NCI-H2081 (cell line): ENCODE measurements around the gene PNMA1.
A peak's percentile ranks its signal among the peaks of the same experiment; 100 is the strongest.

Experiments
- DNase-seq, 2 experiments: peaks; one replicate each; lab custom pipeline; 2025; lab: John Stamatoyannopoulos, UW

The PNMA1 gene

DNA sequence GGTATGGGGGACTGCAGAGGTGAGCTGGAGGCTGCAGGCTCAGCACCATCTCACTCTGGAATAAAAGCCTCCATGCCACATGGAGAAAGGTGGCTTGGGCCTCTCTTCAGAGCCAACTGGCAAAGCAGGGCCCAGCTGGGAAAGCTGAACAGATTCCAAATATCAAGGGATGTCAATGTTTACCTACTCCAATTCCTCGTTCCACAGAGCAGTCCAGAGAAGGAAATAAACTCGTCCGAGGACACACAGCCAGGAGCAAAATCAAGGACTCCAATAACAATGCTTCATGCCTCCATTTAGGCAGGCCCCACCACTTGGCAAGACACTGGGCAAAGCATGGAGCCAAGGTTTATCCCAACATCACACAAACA is 36.3 kb upstream of the PNMA1 start:
- DNase-seq, result peak in 1 of 2 experiments; percentile 17

DNA sequence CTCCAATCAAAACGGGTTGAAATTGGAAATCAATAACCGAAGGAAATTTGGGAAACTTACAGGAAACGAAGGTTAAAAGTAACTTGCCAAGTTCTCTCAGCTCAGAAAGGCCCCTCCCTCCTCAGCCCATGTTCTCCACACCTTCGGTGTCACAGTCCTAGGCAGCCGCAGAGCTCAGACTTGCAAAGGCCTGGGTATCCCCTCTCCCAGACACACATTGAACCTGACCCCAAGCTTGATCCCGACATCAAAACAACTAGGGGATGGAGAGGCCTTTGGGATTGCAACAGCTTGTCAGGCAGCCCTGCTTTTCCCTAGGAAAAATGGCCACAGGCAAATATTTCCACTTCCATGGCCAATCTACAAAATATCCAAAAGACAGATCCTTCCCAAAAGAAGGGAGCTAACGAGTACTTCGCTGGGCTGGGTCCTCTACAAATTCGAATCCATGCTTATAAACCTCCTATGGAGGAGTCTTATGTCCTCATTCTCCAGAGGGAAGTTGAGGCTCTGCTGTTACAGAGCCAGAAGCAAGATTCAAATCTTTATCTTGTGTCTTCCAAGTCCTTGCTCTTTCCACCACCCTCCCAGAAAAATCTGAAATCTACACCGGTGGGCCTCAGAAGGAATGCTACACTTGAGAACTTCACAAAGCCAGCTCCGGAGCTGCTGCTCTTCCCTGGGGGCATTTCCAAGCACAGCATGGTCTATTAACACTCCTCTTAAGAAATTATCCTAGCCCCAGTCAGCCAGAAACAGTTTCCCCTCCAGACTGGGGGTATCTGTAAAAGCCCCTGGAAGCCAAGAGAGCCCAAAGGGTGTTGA is 35.7 kb upstream of the PNMA1 start:
- DNase-seq, result no peak

DNA sequence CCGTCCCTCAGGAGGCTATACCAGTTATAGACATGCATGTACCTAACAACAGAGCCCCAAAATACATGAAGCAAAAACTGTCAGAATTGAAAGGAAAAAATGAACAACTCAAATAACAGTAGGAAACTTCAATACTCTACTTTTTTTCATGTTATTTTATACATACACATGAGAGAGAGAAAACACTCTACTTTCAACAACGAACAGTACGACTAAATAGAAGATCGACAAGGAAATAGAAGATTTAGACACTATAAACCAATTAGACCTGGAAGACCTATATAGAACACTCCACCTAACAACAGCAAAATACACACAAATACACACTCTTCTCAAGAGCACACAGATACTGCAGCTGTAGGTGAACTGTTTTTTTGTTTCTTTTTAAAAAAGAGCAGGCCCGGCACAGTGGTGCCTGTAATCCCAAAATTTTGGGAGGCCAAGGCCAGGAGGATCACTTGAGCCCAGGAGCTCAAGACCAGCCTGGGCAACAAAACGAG is 34.7 kb upstream of the PNMA1 start:
- no peak for DNase-seq

DNA sequence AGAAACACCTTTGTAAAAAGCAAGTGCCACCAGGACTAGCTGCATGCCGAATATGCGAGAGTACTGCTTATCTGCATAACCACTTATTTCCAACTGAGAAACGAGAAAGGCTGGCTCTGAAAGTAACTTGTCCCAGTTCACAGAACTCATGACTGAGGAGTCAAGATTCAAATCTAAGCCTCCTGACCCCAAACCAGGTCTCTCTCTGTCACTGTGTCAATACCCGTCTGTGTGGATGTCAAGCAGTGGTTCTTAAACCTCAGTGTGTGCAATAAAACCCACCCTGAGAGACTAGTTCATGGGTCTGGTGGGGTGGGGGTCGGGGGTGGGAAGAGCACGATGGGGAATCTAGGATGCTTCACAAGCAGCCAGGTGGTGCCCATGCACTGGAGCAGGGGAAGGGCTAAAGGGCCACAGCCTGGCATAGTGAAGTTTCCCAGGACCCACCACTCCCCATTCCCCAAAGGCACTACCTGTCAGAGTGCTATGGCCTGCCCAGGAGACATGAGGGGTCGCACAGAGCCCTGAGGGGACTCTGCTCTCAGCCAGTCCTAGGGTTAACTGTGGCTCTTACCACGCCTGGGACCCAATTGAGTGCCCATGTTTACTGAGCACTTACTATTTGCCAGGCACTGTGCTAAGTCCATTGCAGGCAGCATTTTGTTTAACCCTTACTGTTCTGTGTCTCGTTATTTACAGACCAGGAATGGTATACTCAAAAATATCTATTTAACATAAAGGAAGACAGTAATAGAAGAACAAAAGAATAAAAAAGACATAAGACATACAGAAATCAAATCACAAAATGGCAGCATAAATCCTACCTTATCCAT is 33.4 kb upstream of the PNMA1 start:
- no peak for DNase-seq

DNA sequence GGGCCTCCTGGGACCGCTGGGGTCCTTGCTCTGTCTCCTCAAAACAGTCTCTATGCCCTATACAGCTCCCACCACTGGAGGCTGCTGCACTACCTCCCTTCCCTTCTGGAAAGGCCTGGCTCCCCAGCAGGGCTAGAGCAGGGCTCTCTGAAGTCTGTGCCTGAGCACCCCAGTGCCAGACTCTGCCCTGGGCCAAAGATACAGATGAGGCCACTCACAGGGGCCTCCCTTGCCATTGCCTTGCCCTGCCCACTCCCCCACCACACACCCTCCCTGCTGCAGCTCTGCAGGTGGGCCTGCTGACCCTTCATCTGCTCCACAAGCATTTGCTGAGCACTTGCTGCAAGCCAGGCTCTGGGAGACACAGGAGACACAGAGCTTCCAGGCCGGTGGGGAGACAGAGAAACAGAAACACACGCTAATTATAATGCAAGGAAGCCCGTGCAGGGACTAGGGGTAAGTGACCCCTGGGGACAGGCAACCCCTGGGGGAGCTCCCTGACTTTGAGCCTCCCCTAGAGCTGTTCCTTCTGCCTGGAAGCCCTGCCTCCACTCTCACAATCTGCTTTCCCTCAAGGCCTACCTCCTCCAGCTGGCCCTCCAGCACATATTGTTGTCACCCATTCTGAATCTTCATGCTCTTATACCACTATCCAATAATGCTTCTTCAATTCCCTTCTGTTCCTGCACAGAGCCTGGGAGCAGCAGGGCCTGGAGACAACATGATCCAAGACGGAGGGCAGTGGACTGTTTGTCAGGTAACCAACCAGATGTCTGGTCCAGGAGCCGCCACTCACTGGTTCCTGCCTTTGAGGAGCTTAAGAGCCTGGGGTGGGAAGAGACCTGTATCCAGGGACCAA is 32.6 kb upstream of the PNMA1 start:
- DNase-seq, result no peak

DNA sequence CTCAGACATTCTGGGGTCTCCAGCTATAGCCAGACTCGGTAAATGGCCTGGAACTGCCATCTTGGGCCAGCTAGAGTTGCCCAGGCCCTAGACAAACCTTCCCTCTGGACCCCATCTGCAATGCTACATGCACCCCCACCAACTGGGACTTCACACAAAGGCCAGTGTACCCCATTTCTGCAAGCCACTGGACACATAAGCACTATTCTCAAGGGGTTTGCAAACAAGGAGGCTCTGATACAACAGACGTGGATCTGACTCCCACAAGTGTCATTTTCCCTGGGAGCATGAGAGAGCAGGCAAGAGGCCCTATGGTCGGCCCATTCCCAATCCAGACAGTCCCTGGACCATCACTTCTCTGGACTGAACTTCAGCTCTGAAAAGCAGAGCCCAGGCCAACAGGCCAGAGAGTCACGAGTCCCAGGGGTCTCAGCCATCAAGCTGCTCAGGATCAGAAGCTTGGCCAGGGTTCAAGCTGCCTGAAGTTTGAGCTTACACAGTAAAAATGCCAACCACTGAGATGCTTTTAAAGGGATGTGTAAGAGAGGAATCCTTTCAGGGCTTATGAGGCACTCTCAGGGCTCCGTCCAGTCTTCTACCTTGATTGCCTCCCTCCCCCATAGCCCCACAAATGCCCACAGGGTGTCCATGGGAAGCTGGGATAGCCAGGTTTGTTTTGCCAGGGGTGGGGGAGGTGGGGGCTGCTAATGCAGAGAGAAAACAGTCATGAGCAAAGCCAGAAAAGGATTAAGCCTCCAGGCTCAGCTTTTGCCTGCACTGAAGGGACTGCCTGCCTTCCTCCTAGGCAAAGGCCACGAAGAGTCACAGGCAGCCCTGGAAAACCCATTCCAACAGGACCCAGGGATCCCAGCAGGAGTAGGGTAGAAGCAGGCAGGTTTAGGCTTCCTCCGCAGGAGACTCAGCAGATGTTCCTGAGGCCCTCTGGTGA is 31.7 kb upstream of the PNMA1 start:
- no peak for DNase-seq

DNA sequence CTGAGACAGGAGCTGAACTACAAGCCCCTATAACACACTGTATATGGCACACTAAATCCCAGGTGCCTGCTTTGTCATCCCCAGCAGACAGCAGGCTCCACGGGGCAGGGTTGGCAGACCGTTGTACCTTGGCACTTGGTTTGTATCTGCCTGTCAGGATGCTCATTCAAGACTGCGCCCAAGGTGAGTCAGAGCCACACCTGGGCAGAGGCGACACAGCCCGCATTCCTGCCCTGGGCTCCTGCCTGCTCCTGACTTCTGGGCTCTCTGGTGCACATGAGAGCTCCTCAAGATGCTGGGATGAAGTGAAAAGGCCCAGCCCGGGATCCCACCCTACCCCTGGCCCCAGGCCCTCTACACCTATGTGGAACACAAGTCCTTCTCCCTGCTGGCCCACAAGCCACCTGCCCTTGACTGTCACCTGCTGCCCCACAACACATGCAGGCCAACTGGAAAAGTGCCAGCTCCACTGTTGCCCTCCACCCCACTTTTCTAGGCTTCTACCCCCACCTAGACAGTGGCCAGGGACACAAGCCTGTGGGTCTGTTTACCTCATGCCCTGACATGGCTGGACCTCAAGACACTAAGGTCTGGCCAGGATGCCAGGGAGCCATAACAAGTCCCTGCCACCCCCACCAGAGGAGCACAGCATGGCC is 30.8 kb upstream of the PNMA1 start:
- no peak for DNase-seq

DNA sequence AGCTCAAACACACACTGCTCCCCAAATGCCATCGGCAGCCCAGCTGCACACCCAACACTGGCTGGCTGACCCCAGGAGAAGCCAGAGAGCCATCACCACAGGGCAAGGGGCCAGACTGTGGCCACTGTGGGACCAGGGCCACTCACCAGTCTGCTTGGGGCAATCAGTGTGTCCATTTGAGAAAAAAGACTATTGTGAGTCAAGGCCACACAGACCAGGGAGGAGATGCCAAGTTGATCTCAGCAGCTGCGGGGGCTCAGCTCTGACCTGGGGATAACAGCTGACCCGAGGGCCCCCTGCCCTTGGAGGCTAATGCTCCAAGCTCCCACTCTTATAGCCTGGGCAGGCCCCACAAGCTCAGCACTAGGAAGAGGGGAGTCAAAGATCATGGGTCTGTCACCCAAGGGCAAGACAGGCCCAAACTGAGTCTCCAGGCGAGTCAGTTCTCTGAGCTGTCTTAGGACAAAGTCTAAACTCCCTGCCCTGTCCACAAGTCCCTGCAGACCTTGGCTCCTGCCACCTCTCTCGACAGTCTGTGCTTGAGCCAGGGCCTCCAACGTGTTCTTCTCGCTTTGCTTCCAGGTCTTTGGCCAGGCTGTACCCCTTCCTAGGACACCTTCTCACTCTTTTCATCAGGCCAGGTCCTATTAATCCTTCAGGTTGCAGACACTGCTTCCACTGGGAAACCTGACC is 30.1 kb upstream of the PNMA1 start:
- DNase-seq, result no peak

DNA sequence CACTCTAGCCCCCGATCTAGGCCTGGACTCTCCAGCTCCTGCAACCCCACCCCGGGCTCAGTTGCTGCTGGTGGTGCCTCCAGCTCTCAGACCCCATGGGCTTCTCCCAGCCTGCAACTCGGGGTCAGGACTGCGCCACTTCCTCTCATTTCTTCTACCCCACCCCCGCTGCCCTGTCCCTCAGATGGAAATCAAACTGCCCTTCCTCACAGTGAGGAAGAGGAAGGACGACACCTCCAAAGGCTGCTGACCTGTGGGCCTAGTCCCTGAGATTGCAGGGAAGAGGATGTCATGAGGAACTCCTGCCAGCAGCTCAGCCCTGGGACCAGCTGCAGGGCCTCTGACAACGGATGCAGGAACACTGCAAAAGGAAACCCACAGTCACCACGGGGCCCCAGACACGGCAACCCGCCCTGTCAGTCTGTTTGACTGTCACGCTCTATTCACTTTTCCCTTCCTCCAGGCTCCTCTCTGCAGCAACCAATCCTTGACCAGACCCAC is 29.3 kb upstream of the PNMA1 start:
- no peak for DNase-seq

DNA sequence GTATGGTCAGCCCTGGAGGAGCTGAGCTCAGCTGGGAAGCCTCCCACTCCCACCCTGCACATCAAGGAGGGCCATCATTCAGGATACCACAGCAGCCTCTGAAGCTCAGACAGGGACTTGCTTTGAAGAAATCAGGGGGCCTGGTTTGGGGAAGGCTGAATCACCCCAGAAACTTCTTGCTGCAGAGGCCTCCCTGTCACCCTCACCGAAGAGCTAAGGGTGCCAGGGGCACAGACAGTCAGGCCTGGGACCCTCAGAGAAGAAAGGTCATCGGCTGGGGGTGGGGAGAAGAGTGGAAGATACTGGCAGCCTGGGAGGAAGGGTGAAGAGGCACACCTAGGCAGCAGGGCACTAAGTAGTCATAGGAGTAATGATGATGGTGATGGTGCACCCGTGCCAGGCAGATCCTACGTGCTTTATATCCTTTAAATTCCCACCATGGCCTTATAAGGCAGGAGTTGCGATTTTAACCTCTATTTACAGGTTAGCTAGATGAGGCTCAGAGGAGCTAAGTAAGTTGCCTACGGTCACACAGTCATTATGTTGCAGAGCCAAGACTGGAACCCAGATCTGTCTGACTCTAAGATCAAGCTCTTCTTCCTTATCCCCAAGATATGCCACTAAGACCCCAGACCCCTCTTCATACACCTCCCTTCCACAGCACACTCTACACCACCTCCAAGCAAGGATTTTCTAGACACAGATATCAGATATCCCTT is 28.5 kb upstream of the PNMA1 start:
- no peak for DNase-seq

DNA sequence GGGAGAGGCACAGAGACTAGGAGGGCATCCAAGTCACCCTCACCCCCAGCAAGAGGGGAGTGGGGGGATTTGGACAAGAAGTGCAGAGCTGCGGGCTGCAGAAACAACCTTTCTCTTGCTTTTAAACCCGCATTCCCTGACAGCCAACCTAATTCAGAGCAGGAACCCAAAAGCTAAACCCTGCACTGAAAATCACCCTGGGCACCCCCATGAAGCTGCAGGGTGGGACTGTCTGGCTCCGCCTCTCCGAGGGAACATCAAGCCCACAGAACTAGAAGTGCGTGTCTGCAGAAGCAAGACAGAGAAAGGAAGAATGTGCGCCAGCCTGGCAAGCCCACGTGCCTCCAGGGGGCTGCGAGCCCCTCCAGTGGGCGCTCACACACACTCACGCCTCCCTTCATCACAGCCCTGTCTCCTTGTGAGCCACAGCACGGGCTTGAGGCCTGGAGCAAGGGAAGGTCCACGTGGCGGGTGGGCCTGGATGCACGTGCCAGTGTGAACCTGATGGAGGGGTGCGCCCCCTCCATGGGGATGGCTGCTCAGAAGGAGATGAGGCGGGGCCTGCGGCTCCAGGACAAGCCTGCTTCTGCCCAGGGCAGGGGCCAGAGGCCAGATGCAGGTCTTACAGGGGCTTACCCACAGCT is 27.8 kb upstream of the PNMA1 start:
- DNase-seq, result no peak

DNA sequence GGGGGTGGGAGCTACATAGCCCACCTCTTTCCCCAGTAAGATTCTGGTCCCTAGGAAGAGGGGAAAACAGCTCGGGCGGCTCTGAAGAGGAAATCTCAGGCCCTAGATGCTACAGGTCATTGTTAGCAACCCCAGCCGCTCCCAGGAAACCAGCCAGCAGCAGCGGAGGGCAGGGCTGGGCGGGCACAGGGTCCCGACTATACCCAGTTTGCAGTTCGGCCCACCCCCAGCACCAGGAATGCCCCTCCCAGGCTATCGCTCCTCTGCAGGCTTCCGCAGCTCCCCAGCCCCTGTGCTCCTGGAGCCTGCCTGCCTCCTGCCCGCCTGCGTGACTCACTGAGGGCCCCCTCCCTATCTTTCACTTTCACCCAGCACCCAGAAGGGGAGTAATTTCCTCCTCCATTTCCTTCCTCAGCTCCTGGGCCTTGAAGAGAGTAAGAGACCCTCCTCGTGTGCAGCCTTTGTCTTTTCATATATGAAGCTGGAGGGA is 27.2 kb upstream of the PNMA1 start:
- no peak for DNase-seq

DNA sequence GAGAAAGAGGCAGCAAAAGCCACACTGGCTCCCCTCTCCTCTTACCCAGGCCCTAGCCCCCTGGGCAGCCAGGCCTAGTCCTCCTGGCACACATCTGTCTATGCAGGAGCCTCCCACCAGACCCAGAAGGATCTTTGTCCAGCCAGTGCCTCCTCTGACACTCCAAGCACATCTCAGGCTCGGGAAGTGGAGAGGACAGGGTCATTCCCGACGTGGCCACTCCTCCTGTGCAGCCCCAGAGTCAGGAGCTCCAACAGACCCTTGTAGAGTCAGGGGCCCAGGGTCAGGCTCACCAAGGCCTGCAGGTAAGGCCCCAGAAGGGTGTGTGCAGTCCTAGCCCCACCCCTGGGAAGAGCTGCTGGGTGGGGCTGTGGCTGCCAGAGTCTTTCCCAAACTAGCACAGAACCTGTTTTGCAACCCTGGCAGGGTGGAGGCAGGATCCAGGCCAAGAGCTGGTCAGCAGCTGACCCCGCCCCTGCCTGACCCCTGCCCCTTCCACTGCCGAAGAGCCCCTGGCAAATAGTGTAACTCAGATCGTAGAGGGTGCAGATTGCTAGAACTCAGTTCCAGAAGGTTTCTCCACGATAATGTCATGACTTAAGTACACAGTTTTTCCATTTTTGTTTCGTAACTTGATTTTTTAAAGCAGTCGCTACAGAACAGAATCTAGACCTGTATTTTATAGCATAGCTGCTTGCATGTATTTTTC is 26.6 kb upstream of the PNMA1 start:
- no peak for DNase-seq

DNA sequence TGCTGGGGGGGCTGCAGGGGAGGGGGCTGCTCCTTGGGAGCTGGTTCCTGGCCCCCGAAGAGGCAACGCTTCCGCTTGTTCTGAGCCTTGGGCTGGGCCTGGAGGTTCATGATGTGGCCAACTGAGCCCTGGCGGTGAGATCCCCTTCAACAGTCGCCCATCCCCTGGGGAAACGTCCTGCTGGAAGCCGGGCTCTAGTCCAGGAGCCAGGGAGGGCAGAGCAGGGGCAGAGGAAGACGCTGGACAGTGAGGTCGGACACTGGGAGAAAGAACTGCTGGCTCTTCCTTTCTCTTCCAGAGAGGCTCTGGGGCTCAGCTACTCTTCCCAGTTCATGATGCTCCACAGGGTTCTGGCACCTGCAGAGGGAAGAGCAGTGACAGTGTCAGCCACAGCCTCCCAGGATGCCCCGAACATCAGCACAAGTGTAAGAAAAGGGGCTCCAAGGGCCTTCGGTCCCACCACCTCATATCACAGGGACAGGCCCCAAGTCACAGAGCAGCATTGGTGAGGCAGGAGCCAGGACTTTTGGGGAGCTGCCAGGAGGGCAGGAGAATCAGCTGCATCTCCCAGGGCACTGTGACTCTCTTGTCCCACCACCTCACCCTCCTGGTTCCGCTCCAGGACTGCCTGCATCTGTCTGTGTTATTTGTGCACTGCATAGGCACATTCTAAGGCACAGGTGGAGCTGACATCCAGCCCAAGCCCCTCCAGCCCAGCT is 25.9 kb upstream of the PNMA1 start:
- no peak for DNase-seq

DNA sequence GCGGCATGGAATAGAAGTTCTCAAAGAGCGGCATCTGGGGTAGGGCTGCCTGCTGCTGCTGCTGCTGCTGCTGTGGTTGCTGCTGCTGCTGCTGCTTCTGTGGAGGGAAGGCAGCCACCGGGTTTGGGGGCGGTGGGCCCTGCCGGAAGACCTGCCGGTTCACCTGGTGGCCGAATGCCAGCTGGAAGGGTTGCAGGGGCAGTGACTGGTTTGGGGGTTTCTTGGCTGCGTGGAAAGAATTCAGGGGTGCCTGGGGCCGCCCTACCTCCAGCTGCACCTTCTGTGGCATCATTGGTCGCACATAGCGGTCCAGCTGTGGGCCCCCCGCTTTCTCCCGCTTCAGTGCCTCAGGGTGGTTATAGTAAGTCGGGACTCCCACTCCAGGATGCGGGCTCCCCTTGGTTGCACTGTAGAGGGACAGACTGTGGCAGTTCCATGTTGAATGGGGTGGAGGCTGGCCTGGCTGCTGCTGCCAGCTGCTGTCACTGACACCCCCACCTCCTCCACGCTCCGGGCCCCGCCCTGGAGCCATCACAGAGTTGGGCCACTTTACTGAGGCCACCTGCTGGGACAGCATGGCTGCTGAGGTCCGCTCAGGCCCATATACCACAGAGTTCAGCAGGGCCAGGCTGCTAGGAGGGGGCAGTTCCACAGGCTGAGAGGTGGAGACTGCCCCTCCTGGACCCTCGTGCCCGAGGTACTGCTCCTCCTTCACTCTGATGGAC is 25.2 kb upstream of the PNMA1 start:
- no peak for DNase-seq

DNA sequence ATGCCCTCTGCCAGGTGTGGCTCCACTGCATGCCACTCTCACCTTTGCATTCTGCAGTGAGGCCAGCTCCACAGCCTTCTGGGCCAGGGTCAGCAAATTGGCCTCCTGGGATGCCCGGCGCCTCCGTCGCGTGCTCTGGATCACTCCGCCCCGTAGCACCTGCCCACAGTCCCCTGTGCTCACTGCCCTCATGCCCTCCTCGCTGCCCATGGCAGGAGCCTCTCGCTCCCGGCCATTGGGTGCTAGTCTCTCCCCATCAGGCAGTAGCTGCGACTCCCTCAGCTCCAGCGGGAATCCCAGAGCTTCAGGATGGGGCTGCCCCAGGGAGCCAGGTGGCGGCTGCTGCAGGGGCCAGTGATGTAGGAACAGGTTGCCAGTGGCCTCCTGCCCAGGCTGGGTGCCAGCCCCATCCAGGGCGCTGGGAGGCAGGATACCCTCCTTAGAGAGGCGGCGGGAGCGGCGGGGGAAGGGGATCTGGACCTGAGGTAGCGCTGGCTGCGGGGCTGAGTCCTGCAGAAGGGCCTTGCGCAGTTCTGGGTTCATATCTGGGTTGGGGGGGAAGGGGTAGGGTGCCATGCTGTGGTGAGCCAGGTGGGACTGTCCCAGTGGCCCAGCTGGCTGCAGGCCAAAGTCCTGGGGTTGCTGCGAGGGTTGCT is 24.5 kb upstream of the PNMA1 start:
- no peak for DNase-seq
